Natural killer cell (primary cell): Measurements from ENCODE around the gene RIMBP2. TPM values are rescaled to one million over a fixed set of nuclear protein-coding genes. Genes with fewer than 3 reads are reported as not detected.

Experiments used
- ATAC-seq, 3 donors: fragments of 150-1000 bp in 2 of 3; fragments of 200-7000 bp in 1 of 3; cut with Tn5 transposase; 1 replicate in 1 of 3; 2 replicates in 2 of 3; pipeline ENCODE4 v1.10.0; 2021; ENCODE audit warnings: mild to moderate bottlenecking in 2 of 3, moderate library complexity in 2 of 3
- DNase-seq, 2 donors: peaks; one replicate each; pipeline versions ENCODE4 v3.0.0 to v3.0.0-alpha.2; 2013 to 2021; ENCODE audit warnings: mixed read lengths in 1 of 2
- H3K27ac ChIP-seq: one replicate; pipeline ENCODE4 v1.5.1; 2013; ENCODE audit warnings: mild to moderate bottlenecking, low read length
- H3K27me3 ChIP-seq: one replicate; pipeline ENCODE4 v1.6.1; 2013; ENCODE audit warnings: low read length; ENCODE audit not compliant: control insufficient read depth, insufficient read depth
- H3K36me3 ChIP-seq: one replicate; pipeline ENCODE4 v1.6.1; 2013; ENCODE audit warnings: low read length; ENCODE audit not compliant: control insufficient read depth, insufficient read depth
- H3K4me1 ChIP-seq: one replicate; pipeline ENCODE4 v1.6.1; 2013; ENCODE audit warnings: low read length; ENCODE audit not compliant: control insufficient read depth, insufficient read depth
- H3K4me3 ChIP-seq: one replicate; pipeline ENCODE4 v1.5.1; 2013; ENCODE audit warnings: low read length
- H3K9me3 ChIP-seq: one replicate; pipeline ENCODE4 v1.6.1; 2013; ENCODE audit warnings: low read length; ENCODE audit not compliant: control insufficient read depth, insufficient read depth
- H3K27ac Mint-ChIP-seq, 2 donors: one replicate each; pipeline ENCODE4 v1.8.0; 2022; ENCODE audit warnings: mild to moderate bottlenecking in 2 of 2, mixed read lengths in 2 of 2, moderate library complexity in 1 of 2
- H3K27me3 Mint-ChIP-seq, 2 donors: one replicate each; pipeline ENCODE4 v1.8.0; 2022; ENCODE audit warnings: low read depth in 2 of 2, mixed read lengths in 2 of 2
- H3K36me3 Mint-ChIP-seq: one replicate; pipeline ENCODE4 v1.8.0; 2022; ENCODE audit warnings: mixed read lengths
- H3K4me1 Mint-ChIP-seq, 2 donors: one replicate each; pipeline ENCODE4 v1.8.0; 2022; ENCODE audit warnings: mixed read lengths in 2 of 2
- H3K4me3 Mint-ChIP-seq: one replicate; pipeline ENCODE4 v1.8.0; 2022; ENCODE audit warnings: mild to moderate bottlenecking, moderate library complexity, mixed read lengths
- H3K9me3 Mint-ChIP-seq, 2 donors: one replicate each; pipeline ENCODE4 v1.8.0; 2022; ENCODE audit warnings: mixed read lengths in 2 of 2
- CTCF ChIP-seq: fragments of 200-600 bp; IDR thresholded peaks from one replicate; pipeline ENCODE4 v1.8.0; 2022; ENCODE audit warnings: antibody characterized with exemption
- WGBS: methylation state at CpG from one replicate; pipeline ENCODE4 v1.1.7; 2013; ENCODE audit warnings: missing lambda C conversion rate; ENCODE audit not compliant: insufficient coverage; 5-methylcytosine and 5-hydroxymethylcytosine counted together
- intact Hi-C: fragments of 100-400 bp; cut with micrococcal nuclease; formaldehyde crosslinking; loops from one replicate; pipeline ENCODE4 v1.14.2; 2022
- total RNA-seq, 4 donors: library from RNA; stranded (reverse); fragments of 120-200 nt in 1 of 4; gene quantifications; one replicate each; pipeline versions ENCODE4 v1.2.3 to v1.2.4, GENCODE V29; 2013 to 2022

The RIMBP2 gene
- total RNA-seq, 3 donors from 2014 or later (not counting 1 experiment from before 2014, with no cell fraction given): not detected

- no peaks in the 10 kb centered on the region for H3K4me1 Mint-ChIP-seq
- 86% methylated on average over 14 of the region's 14 CpGs for WGBS
- no peak overlapping the region for H3K4me3 ChIP-seq
These were observed 142.9 kb downstream of the RIMBP2 start for GRCh38 chr12:130573235-130573634.

GRCh38 chr12:130572553-130572952, 143.5 kb downstream of the RIMBP2 start:
- no peak overlapping the region for H3K4me3 Mint-ChIP-seq
- no peaks in the 10 kb centered on the region for H3K36me3 Mint-ChIP-seq
- no peaks in the 10 kb centered on the region for H3K36me3 ChIP-seq
- H3K4me3 ChIP-seq: no peak overlapping the region
- 83% methylated on average over 11 of the region's 11 CpGs for WGBS
- intact Hi-C loops: no loop called here
- ATAC-seq (no peak), DNase-seq (no peak)
- H3K4me1 ChIP-seq: no peaks in the 10 kb centered on the region
- H3K27me3 Mint-ChIP-seq: no peaks in the 10 kb centered on the region
- H3K27me3 ChIP-seq: no peaks in the 10 kb centered on the region
- no peak for TF ChIP-seq CTCF
- H3K27ac ChIP-seq: no peak overlapping the region
- no peaks in the 10 kb centered on the region for H3K9me3 ChIP-seq
- H3K9me3 Mint-ChIP-seq: no peaks in the 10 kb centered on the region
- H3K4me1 Mint-ChIP-seq: no peaks in the 10 kb centered on the region
- H3K27ac Mint-ChIP-seq: no peak overlapping the region

More at GRCh38 chr12:130573235-130573634, 142.9 kb downstream of the RIMBP2 start:
- Mint-ChIP-seq H3K36me3 (no peaks in the 10 kb centered on the region), H3K9me3 (no peaks in the 10 kb centered on the region), H3K4me3 (no peak overlapping the region), H3K27ac (no peak overlapping the region), H3K27me3 (no peaks in the 10 kb centered on the region)
- TF ChIP-seq CTCF: no peak
- Histone ChIP-seq H3K27me3 (no peaks in the 10 kb centered on the region), H3K9me3 (no peaks in the 10 kb centered on the region), H3K36me3 (no peaks in the 10 kb centered on the region), H3K4me1 (no peaks in the 10 kb centered on the region), H3K27ac (no peak overlapping the region)
- ATAC-seq (no peak), DNase-seq (no peak)
- intact Hi-C loops: no loop called here

- no peaks in the 10 kb centered on the region for H3K4me1 Mint-ChIP-seq
- WGBS: 88% methylated on average over 8 of the region's 8 CpGs
- no peak overlapping the region for H3K27ac ChIP-seq
- H3K27me3 Mint-ChIP-seq: peaks cover 0 to 2% of the 10 kb centered on the region in 2 donors
- H3K4me3 ChIP-seq: no peak overlapping the region
- no peaks in the 10 kb centered on the region for H3K9me3 ChIP-seq
- H3K36me3 ChIP-seq: no peaks in the 10 kb centered on the region
- no peak overlapping the region for H3K27ac Mint-ChIP-seq
- no peaks in the 10 kb centered on the region for H3K4me1 ChIP-seq
- intact Hi-C loops: no loop called here
- no peaks in the 10 kb centered on the region for H3K9me3 Mint-ChIP-seq
- TF ChIP-seq CTCF: no peak
- DNase-seq: no peak
- no peak overlapping the region for H3K4me3 Mint-ChIP-seq
- no peak for ATAC-seq
- H3K27me3 ChIP-seq: no peaks in the 10 kb centered on the region
- no peaks in the 10 kb centered on the region for H3K36me3 Mint-ChIP-seq
These were observed 144.4 kb downstream of the RIMBP2 start for GRCh38 chr12:130571734-130572133.

- Histone ChIP-seq H3K27me3 (no peaks in the 10 kb centered on the region), H3K36me3 (no peaks in the 10 kb centered on the region), H3K27ac (no peak overlapping the region), H3K4me3 (no peak overlapping the region), H3K9me3 (no peaks in the 10 kb centered on the region), H3K4me1 (no peaks in the 10 kb centered on the region)
- WGBS: 78% methylated on average over 5 of the region's 6 CpGs
- Mint-ChIP-seq H3K36me3 (no peaks in the 10 kb centered on the region), H3K4me1 (no peaks in the 10 kb centered on the region), H3K4me3 (no peak overlapping the region), H3K27me3 (peaks cover 0 to 3% of the 10 kb centered on the region in 2 donors), H3K27ac (no peak overlapping the region), H3K9me3 (no peaks in the 10 kb centered on the region)
- intact Hi-C loops: no loop called here
- no peak for DNase-seq
- no peak for ATAC-seq
- no peak for TF ChIP-seq CTCF
These were observed 145.0 kb downstream of the RIMBP2 start for GRCh38 chr12:130571089-130571488.
